Measurements from ENCODE around the gene MRPL52. TPM values are rescaled to one million over a fixed set of nuclear protein-coding genes. Genes with fewer than 3 reads are reported as not detected.
"Not testable (repeated sequence)": the region's sequence is repeated elsewhere in the genome, so short reads cannot be mapped to it uniquely, and the experiment has no call there.

MRPL52 gene
- total and polyA plus RNA-seq, 10 of the 15 experiments (the other 5 are each of a cell fraction or from before 2014, with no cell fraction given): 51.7 to 541 (median 142) TPM

DNA sequence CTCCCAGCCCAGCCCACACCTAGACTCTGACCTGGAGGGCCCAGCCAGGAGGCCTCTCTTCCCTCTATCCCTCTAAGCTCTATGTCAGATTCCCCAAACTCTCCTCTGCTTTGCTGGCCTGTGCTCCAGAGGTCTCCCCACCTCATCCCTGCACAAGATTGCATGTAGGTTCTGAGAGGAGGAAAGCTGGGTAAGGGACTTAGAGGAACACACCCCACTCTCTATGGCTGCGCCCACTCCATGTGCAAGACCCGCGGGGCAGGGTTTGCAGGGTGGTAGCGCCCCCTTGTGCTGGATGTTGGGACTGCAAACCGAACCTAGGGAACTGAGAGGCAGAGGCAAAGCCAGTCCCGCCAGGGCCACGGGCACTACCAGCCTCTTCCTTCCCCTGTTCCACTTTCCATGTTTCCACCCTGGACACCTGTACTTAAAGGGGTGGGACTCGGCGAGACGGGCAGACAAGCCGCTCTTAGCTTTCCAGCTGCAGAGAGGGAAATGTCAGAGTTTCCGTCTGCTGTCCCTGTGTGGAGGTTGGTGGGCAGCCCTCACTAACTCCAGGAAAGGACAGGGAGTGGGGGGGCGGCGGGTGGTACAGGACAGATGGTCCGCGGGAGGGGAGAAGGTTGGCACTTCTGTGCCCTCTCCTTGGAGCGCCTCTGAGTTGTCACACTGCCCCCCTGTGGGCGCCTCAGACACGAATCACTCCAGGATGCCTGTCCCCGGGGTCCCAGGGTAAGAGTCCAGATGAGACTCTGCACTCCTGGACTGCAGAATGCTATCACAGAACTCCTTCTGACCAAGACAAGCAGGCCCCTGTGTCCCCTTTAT is 23.5 kb downstream of the MRPL52 start (continued):
- TF ChIP-seq, protein P1, sequence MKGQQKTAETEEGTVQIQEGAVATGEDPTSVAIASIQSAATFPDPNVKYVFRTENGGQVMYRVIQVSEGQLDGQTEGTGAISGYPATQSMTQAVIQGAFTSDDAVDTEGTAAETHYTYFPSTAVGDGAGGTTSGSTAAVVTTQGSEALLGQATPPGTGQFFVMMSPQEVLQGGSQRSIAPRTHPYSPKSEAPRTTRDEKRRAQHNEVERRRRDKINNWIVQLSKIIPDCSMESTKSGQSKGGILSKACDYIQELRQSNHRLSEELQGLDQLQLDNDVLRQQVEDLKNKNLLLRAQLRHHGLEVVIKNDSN (IDR thresholded peaks at IDR 0.05; ENCODE audit: borderline replicate concordance, extremely low read length, insufficient read depth, low read depth, low read length): no peak
- no peak for TF ChIP-seq KAT2A (conservative IDR thresholded peaks at IDR 0.05; ENCODE audit: control insufficient read depth, low read depth, low read length)
- TF ChIP-seq, protein P2, sequence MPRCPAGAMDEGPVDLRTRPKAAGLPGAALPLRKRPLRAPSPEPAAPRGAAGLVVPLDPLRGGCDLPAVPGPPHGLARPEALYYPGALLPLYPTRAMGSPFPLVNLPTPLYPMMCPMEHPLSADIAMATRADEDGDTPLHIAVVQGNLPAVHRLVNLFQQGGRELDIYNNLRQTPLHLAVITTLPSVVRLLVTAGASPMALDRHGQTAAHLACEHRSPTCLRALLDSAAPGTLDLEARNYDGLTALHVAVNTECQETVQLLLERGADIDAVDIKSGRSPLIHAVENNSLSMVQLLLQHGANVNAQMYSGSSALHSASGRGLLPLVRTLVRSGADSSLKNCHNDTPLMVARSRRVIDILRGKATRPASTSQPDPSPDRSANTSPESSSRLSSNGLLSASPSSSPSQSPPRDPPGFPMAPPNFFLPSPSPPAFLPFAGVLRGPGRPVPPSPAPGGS (IDR thresholded peaks at IDR 0.05; ENCODE audit: borderline replicate concordance, insufficient read depth, low read depth, low read length, poor library complexity, severe bottlenecking): no peak
- TF ChIP-seq, protein P3, sequence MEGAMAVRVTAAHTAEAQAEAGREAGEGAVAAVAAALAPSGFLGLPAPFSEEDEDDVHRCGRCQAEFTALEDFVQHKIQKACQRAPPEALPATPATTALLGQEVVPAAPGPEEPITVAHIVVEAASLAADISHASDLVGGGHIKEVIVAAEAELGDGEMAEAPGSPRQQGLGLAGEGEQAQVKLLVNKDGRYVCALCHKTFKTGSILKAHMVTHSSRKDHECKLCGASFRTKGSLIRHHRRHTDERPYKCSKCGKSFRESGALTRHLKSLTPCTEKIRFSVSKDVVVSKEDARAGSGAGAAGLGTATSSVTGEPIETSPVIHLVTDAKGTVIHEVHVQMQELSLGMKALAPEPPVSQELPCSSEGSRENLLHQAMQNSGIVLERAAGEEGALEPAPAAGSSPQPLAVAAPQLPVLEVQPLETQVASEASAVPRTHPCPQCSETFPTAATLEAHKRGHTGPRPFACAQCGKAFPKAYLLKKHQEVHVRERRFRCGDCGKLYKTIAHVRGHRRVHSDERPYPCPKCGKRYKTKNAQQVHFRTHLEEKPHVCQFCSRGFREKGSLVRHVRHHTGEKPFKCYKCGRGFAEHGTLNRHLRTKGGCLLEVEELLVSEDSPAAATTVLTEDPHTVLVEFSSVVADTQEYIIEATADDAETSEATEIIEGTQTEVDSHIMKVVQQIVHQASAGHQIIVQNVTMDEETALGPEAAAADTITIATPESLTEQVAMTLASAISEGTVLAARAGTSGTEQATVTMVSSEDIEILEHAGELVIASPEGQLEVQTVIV (IDR thresholded peaks at IDR 0.05; ENCODE audit: borderline replicate concordance, partially characterized antibody): peak; percentile 19

DNA sequence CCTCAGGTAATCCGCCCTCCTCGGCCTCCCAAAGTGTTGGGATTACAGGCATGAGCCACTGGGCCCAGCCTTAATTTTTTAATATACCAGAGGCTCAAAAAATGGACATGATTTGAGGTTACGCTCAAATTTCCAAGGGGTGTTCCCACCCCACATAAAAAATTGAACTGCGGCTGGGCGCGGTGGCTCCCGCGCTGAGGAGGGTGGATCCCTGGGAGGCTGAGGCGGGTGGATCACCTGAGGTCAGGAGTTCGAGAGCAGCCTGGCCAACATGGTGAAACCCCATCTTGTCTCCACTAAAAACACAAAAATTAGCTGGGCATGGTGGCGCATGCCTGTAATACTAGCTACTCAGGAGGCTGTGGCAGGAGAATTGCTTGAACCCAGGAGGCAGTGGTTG is 24.6 kb downstream of the MRPL52 start:
- DNase-seq (ENCODE audit: low read depth, low spot score); BruUV-seq (replicated peaks); H3K9ac ChIP-seq (ENCODE audit: control insufficient read depth, insufficient read depth, low read length); H3K4me2 ChIP-seq (ENCODE audit: control insufficient read depth, insufficient read depth); H4K20me1 ChIP-seq (ENCODE audit: control insufficient read depth, insufficient read depth); H3K27me3 ChIP-seq (replicated peaks in 1 of 2; ENCODE audit: control insufficient read depth in 2 of 2, insufficient read depth in 2 of 2, low read length in 1 of 2); H3K9me3 ChIP-seq (replicated peaks; ENCODE audit: control insufficient read depth, insufficient read depth, low read length); ATAC-seq; H3K36me3 ChIP-seq (ENCODE audit: control insufficient read depth in 2 of 2, insufficient read depth in 2 of 2, low read length in 1 of 2); H3K27ac ChIP-seq (ENCODE audit: control insufficient read depth, insufficient read depth); H3K4me3 ChIP-seq; FAIRE-seq; H3K79me2 ChIP-seq (ENCODE audit: control insufficient read depth, insufficient read depth, low read length); H2AFZ ChIP-seq (ENCODE audit: control insufficient read depth, low read depth, low read length): not testable (repeated sequence)
- POLR2A ChIA-PET: interaction anchor here (1.4 kb wide), 1 partner anchor 46 kb away, joined by 3 read pairs; no protein-coding TSS in a partner anchor
- RAD21 ChIA-PET (ENCODE audit: unreplicated experiment): interaction anchor here (0.6 to 9.4 kb wide), 23 partner anchors 17 to 304 kb away, joined by 3 to 130 read pairs (median 4); partner anchors contain the start of genes ABHD4, LRP10, MRPL52 and OXA1L
- H3K4me1 ChIP-seq (ENCODE audit: control insufficient read depth, insufficient read depth, low read length): peaks cover 21% of the 10 kb centered on the region
- in situ Hi-C loops (cut with MboI) (loop anchor here (10.0 kb wide), 1 partner anchor 469 kb away; no protein-coding TSS in a partner anchor), intact Hi-C loops (cut with micrococcal nuclease; ENCODE audit: unreplicated experiment) (loop anchor here (5.0 kb wide), 1 partner anchor 297 kb away; no protein-coding TSS in a partner anchor)
- SMC1A ChIA-PET (ENCODE audit: uncharacterized antibody, unreplicated experiment): interaction anchor here (0.6 to 7.3 kb wide), 26 partner anchors 9 to 464 kb away, joined by 3 to 104 read pairs (median 6); partner anchors contain the start of genes LRP10, MMP14, MRPL52 and OXA1L
- CTCF ChIA-PET: interaction anchor here (0.7 to 10.0 kb wide), 33 partner anchors 10 to 691 kb away, joined by 3 to 324 read pairs (median 15); partner anchors contain the start of genes DAD1, LRP10, MRPL52 and OXA1L
- 85% methylated on average over 11 of the region's 11 CpGs for WGBS (ENCODE audit: insufficient coverage, insufficient replicate concordance, low lambda C conversion rate, missing lambda C conversion rate)
